Thoracic aorta (tissue), 2 donors: Measurements from ENCODE around the gene ERC1. TPM values are rescaled to one million over a fixed set of nuclear protein-coding genes. Genes with fewer than 3 reads are reported as not detected.

Experiments
- ATAC-seq: fragments of 150-250 bp; one replicate; pipeline ENCODE4 v1.8.0; 2017; ENCODE audit warnings: low read depth; ENCODE audit not compliant: insufficient number of reproducible peaks, low FRiP score
- DNase-seq: peaks from one replicate; pipeline ENCODE4 v3.0.0-alpha.2; 2020; ENCODE audit warnings: low spot score
- H3K27ac ChIP-seq, 2 donors: fragments of 200-600 bp; sonication (generic); 1 replicate in 1 of 2; 2 replicates in 1 of 2; pipeline ENCODE4 v1.5.1; 2016; ENCODE audit warnings: mild to moderate bottlenecking in 2 of 2, moderate library complexity in 2 of 2
- H3K27me3 ChIP-seq: fragments of 200-600 bp; sonication (generic); replicated peaks from 2 replicates; pipeline ENCODE4 v1.6.0; 2016; ENCODE audit warnings: mild to moderate bottlenecking; ENCODE audit not compliant: insufficient read depth
- H3K36me3 ChIP-seq: fragments of 200-600 bp; sonication (generic); one replicate; pipeline ENCODE4 v1.5.1; 2016
- H3K4me1 ChIP-seq, 2 donors: fragments of 200-600 bp; sonication (generic); 1 replicate in 1 of 2; 2 replicates in 1 of 2; pipeline versions ENCODE4 v1.5.1 to v1.6.0; 2016; ENCODE audit warnings: low read depth in 2 of 2, mild to moderate bottlenecking in 1 of 2; ENCODE audit not compliant: control insufficient read depth in 1 of 2
- H3K4me3 ChIP-seq: fragments of 200-600 bp; sonication (generic); 2 replicates; pipeline ENCODE4 v1.5.1; 2016; ENCODE audit warnings: mild to moderate bottlenecking
- H3K9me3 ChIP-seq: fragments of 200-600 bp; sonication (generic); 2 replicates; pipeline ENCODE4 v1.5.1; 2016
- total RNA-seq, 2 donors: library from RNA; depleted of rRNA; stranded (reverse); fragments of >200 nt; gene quantifications; one replicate each; pipeline versions ENCODE4 v1.1.0 to v1.2.3, GENCODE V29; 2016
- TF ChIP-seq, protein P1 (sequence below): fragments of 200-600 bp; sonication (generic); IDR thresholded peaks from one replicate; pipeline ENCODE4 v1.5.1; 2019; ENCODE audit warnings: antibody characterized with exemption

The ERC1 gene
- total RNA-seq, 2 donors from 2014 or later, result 45.8 to 80.0 TPM

- TF ChIP-seq, protein P1, sequence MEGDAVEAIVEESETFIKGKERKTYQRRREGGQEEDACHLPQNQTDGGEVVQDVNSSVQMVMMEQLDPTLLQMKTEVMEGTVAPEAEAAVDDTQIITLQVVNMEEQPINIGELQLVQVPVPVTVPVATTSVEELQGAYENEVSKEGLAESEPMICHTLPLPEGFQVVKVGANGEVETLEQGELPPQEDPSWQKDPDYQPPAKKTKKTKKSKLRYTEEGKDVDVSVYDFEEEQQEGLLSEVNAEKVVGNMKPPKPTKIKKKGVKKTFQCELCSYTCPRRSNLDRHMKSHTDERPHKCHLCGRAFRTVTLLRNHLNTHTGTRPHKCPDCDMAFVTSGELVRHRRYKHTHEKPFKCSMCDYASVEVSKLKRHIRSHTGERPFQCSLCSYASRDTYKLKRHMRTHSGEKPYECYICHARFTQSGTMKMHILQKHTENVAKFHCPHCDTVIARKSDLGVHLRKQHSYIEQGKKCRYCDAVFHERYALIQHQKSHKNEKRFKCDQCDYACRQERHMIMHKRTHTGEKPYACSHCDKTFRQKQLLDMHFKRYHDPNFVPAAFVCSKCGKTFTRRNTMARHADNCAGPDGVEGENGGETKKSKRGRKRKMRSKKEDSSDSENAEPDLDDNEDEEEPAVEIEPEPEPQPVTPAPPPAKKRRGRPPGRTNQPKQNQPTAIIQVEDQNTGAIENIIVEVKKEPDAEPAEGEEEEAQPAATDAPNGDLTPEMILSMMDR, result no peak
- DNase-seq (no peak), ATAC-seq (no peak)
- Histone ChIP-seq H3K27ac (no peak overlapping the region), H3K36me3 (no peaks in the 10 kb centered on the region), H3K4me3 (no peak overlapping the region), H3K27me3 (no peaks in the 10 kb centered on the region), H3K4me1 (peaks cover 4 to 24% of the 10 kb centered on the region in 2 donors), H3K9me3 (no peaks in the 10 kb centered on the region)
These were observed 457.3 kb downstream of the ERC1 start for GRCh38 chr12:1448336-1448735.

GRCh38 chr12:1453810-1454209, 462.8 kb downstream of the ERC1 start:
- H3K27ac ChIP-seq, result no peak overlapping the region
- TF ChIP-seq, protein P1, result no peak
- H3K27me3 ChIP-seq, result no peaks in the 10 kb centered on the region
- H3K9me3 ChIP-seq, result no peaks in the 10 kb centered on the region
- H3K36me3 ChIP-seq, result no peaks in the 10 kb centered on the region
- peaks cover 8 to 14% of the 10 kb centered on the region in 2 donors for H3K4me1 ChIP-seq
- no peak for DNase-seq
- H3K4me3 ChIP-seq, result no peak overlapping the region
- ATAC-seq, result no peak

GRCh38 chr12:1456885-1457284, 465.9 kb downstream of the ERC1 start:
- no peak for DNase-seq
- no peaks in the 10 kb centered on the region for H3K9me3 ChIP-seq
- H3K36me3 ChIP-seq, result no peaks in the 10 kb centered on the region
- H3K4me3 ChIP-seq, result no peak overlapping the region
- TF ChIP-seq, protein P1, result no peak
- peaks cover 8 to 15% of the 10 kb centered on the region in 2 donors for H3K4me1 ChIP-seq
- no peak overlapping the region for H3K27ac ChIP-seq
- no peaks in the 10 kb centered on the region for H3K27me3 ChIP-seq
- ATAC-seq, result no peak

DNA sequence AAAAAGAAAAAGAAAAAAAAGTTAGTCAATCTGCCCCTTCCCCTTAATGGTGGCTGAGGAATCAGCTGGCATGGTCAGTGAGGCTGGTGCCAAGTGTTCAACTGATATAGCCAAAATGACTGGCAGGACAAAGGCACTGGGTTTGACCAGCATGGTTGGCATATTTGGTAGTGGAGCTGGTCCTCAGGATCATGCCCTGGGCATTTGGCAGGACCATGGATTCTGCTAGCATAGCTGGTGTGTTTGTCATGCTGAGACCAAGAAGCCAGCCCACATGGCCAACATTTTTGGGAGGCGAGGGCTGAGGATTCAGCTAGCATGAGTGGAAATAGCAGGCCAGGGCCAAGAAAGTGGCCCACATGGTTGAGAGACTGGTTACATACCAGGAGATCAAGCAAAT, 466.9 kb downstream of the ERC1 start:
- Histone ChIP-seq H3K27me3 (no peaks in the 10 kb centered on the region), H3K4me1 (peaks cover 14 to 24% of the 10 kb centered on the region in 2 donors), H3K9me3 (no peaks in the 10 kb centered on the region), H3K36me3 (no peaks in the 10 kb centered on the region), H3K4me3 (no peak overlapping the region), H3K27ac (peak overlapping the region; percentile 43 to 75)
- DNase-seq, result peak; percentile 67
- TF ChIP-seq, protein P1, result no peak
- ATAC-seq, result peak; percentile 92

DNA sequence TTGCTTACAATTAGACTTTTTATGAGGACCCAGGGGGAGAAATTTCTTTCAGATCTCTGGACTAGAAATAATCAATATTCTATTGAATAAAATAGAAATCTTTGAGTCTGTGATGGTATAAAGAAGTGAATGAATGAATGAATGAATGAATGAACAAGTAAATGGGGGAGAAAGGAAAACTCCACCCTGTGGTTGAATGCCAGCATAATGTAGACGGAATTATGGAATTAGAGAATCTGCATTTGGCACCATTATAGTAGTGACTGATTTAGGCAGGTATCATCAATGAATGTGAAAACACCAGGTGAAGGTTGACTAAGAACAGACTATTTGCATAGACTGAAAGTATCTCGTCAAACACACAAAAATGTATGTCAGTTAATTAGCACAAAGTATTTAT, 468.3 kb downstream of the ERC1 start:
- TF ChIP-seq, protein P1, result no peak
- no peak for DNase-seq

More for the DNA sequence above, 468.3 kb downstream of the ERC1 start:
- no peak overlapping the region for H3K4me3 ChIP-seq
- H3K9me3 ChIP-seq, result no peaks in the 10 kb centered on the region
- no peak for ATAC-seq
- peaks cover 19 to 37% of the 10 kb centered on the region in 2 donors for H3K4me1 ChIP-seq
- H3K27ac ChIP-seq, result no peak overlapping the region
- no peaks in the 10 kb centered on the region for H3K27me3 ChIP-seq
- no peaks in the 10 kb centered on the region for H3K36me3 ChIP-seq
